H1 (cell line): ENCODE measurements around the gene VDAC2. TPM values are rescaled to one million over a fixed set of nuclear protein-coding genes. Genes with fewer than 3 reads are reported as not detected.

Source experiments
- CTCF ChIA-PET: fragments of 300-600 bp; sonication (Branson Sonifier 250); formaldehyde crosslinking; loops from one replicate; lab custom pipeline; 2021; ENCODE audit not compliant: partially characterized antibody; lab: Charles Lee
- POLR2A ChIA-PET: fragments of 300-600 bp; sonication (Branson Sonifier 250); formaldehyde crosslinking; loops from one replicate; lab custom pipeline; 2021; ENCODE audit warnings: inconsistent platforms; ENCODE audit not compliant: partially characterized antibody; lab: Charles Lee
- DNase-seq, 2 experiments: peaks; one replicate each; pipeline versions ENCODE4 v3.0.0 to v3.0.0-alpha.2; 2010 to 2022; ENCODE audit warnings: low spot score in 2 of 2, low read depth in 1 of 2, mixed read lengths in 1 of 2
- FAIRE-seq: peaks from 2 replicates; lab custom pipeline; 2011; peaks lifted over from hg19 to GRCh38; lab: Jason Lieb, UNC
- H2AFZ ChIP-seq: 2 replicates; pipeline ENCODE4 v1.8.1; 2012; ENCODE audit warnings: low read length, inconsistent platforms
- H2AK5ac ChIP-seq: 2 replicates; pipeline ENCODE4 v1.6.1; 2013; ENCODE audit warnings: low read depth, low read length
- H2BK120ac ChIP-seq: replicated peaks from 2 replicates; pipeline ENCODE3; 2013; ENCODE audit warnings: low read depth, low read length, inconsistent platforms
- H2BK12ac ChIP-seq: 2 replicates; pipeline ENCODE4 v1.6.1; 2013; ENCODE audit warnings: low read depth, low read length
- H2BK15ac ChIP-seq: 2 replicates; pipeline ENCODE4 v1.6.1; 2013; ENCODE audit warnings: low read length
- H2BK20ac ChIP-seq: 2 replicates; pipeline ENCODE4 v1.6.1; 2013; ENCODE audit warnings: low read length
- H2BK5ac ChIP-seq: 2 replicates; pipeline ENCODE4 v1.6.1; 2013; ENCODE audit warnings: low read depth, low read length
- H3K14ac ChIP-seq: 2 replicates; pipeline ENCODE4 v1.6.1; 2013; ENCODE audit warnings: inconsistent platforms; ENCODE audit not compliant: insufficient read length
- H3K18ac ChIP-seq: 2 replicates; pipeline ENCODE4 v1.6.1; 2013; ENCODE audit warnings: low read length; ENCODE audit errors: extremely low read depth
- H3K23ac ChIP-seq: 2 replicates; pipeline ENCODE4 v1.6.1; 2013; ENCODE audit warnings: inconsistent platforms; ENCODE audit not compliant: insufficient read length
- H3K23me2 ChIP-seq: 2 replicates; pipeline ENCODE4 v1.6.1; 2013; ENCODE audit warnings: low read depth, low read length
- H3K27ac ChIP-seq: 2 replicates; pipeline ENCODE4 v1.6.1; 2011; ENCODE audit warnings: low read depth, low read length, inconsistent platforms
- H3K27me3 ChIP-seq, 4 experiments: replicated peaks in 1 of 4; 1 replicate in 1 of 4; 2 replicates in 3 of 4; pipeline versions ENCODE4 v1.6.1 to v1.8.1; 2011 to 2013; ENCODE audit warnings: low read length in 3 of 4, mild to moderate bottlenecking in 3 of 4, inconsistent platforms in 2 of 4, mixed read lengths in 2 of 4, moderate library complexity in 1 of 4; ENCODE audit not compliant: control insufficient read depth in 3 of 4, insufficient read depth in 3 of 4; ENCODE audit errors: extremely low read depth in 1 of 4
- H3K36me3 ChIP-seq, 4 experiments: 2 replicates each; pipeline versions ENCODE4 v1.6.1 to v1.8.1; 2011 to 2013; ENCODE audit warnings: mild to moderate bottlenecking in 4 of 4, low read length in 3 of 4, moderate library complexity in 2 of 4, control low read depth in 1 of 4, inconsistent platforms in 1 of 4; ENCODE audit not compliant: insufficient read depth in 4 of 4, control insufficient read depth in 2 of 4
- H3K4ac ChIP-seq: replicated peaks from 2 replicates; pipeline ENCODE3; 2013; ENCODE audit warnings: low read length, low read depth, mixed read lengths, inconsistent platforms; ENCODE audit not compliant: insufficient read length
- H3K4me1 ChIP-seq, 4 experiments: replicated peaks in 1 of 4; 1 replicate in 1 of 4; 2 replicates in 3 of 4; pipeline versions ENCODE4 v1.6.1 to v1.8.1; 2011 to 2013; ENCODE audit warnings: low read length in 3 of 4, inconsistent platforms in 2 of 4, mixed read lengths in 1 of 4; ENCODE audit not compliant: insufficient read depth in 4 of 4, control insufficient read depth in 3 of 4
- H3K4me2 ChIP-seq, 2 experiments: 2 replicates each; pipeline versions ENCODE4 v1.6.1 to v1.8.1; 2011 to 2013; ENCODE audit warnings: low read depth in 2 of 2, low read length in 2 of 2, control low read depth in 1 of 2, inconsistent platforms in 1 of 2, mild to moderate bottlenecking in 1 of 2; ENCODE audit not compliant: insufficient read depth in 1 of 2
- H3K4me3 ChIP-seq, 4 experiments: fragments of 200-600, 300-600 bp in 1 of 4; sonication (generic), shearing (Covaris generic), sonication (Bioruptor Twin) in 1 of 4; 2 replicates each; pipeline versions ENCODE4 v1.5.1 to v1.8.1; 2011 to 2016; ENCODE audit warnings: low read length in 4 of 4, low read depth in 3 of 4, control low read depth in 2 of 4, inconsistent platforms in 2 of 4, mild to moderate bottlenecking in 2 of 4, mixed read lengths in 1 of 4, moderate library complexity in 1 of 4; ENCODE audit not compliant: insufficient read depth in 2 of 4; ENCODE audit errors: extremely low read depth in 1 of 4
- H3K56ac ChIP-seq: replicated peaks from 2 replicates; pipeline ENCODE3; 2013; ENCODE audit warnings: low read depth, mild to moderate bottlenecking, mixed read lengths, low read length, inconsistent platforms; ENCODE audit not compliant: insufficient read length
- H3K79me1 ChIP-seq: 2 replicates; pipeline ENCODE4 v1.6.1; 2013; ENCODE audit warnings: low read depth, low read length, control low read depth
- H3K79me2 ChIP-seq, 2 experiments: 2 replicates each; pipeline versions ENCODE4 v1.6.1 to v1.8.1; 2012 to 2013; ENCODE audit warnings: low read length in 2 of 2, mild to moderate bottlenecking in 2 of 2, inconsistent platforms in 1 of 2; ENCODE audit not compliant: insufficient read depth in 2 of 2, control insufficient read depth in 1 of 2
- H3K9ac ChIP-seq, 4 experiments: replicated peaks in 1 of 4; 1 replicate in 1 of 4; 2 replicates in 3 of 4; pipeline versions ENCODE4 v1.6.1 to v1.8.1; 2011 to 2013; ENCODE audit warnings: low read depth in 3 of 4, low read length in 3 of 4, control low read depth in 2 of 4, mild to moderate bottlenecking in 2 of 4, moderate library complexity in 2 of 4, inconsistent platforms in 1 of 4; ENCODE audit errors: extremely low read depth in 1 of 4
- H3K9me3 ChIP-seq, 2 experiments: 2 replicates each; pipeline versions ENCODE4 v1.6.1 to v1.8.1; 2012 to 2013; ENCODE audit warnings: mild to moderate bottlenecking in 2 of 2, moderate library complexity in 2 of 2, control low read depth in 1 of 2, inconsistent platforms in 1 of 2, low read depth in 1 of 2, low read length in 1 of 2, mixed read lengths in 1 of 2; ENCODE audit not compliant: insufficient read depth in 2 of 2
- H4K20me1 ChIP-seq, 2 experiments: replicated peaks in 1 of 2; 2 replicates each; pipeline versions ENCODE3 to v1.8.1; 2011 to 2013; ENCODE audit warnings: inconsistent platforms in 2 of 2, low read length in 2 of 2, mild to moderate bottlenecking in 1 of 2; ENCODE audit not compliant: insufficient read depth in 2 of 2, control insufficient read depth in 1 of 2
- H4K5ac ChIP-seq: 2 replicates; pipeline ENCODE4 v1.6.1; 2013; ENCODE audit warnings: low read length, low read depth, mixed read lengths, inconsistent platforms; ENCODE audit not compliant: insufficient read length
- H4K8ac ChIP-seq: 2 replicates; pipeline ENCODE4 v1.8.0; 2013; ENCODE audit warnings: mild to moderate bottlenecking, moderate library complexity, low read length, inconsistent platforms; ENCODE audit not compliant: insufficient read depth; ENCODE audit errors: extremely low read depth
- H4K91ac ChIP-seq: replicated peaks from 2 replicates; pipeline ENCODE3; 2013; ENCODE audit warnings: low read length, mixed read lengths, inconsistent platforms; ENCODE audit not compliant: insufficient read length
- NRF1 ChIP-seq: IDR thresholded peaks from 2 replicates; pipeline ENCODE4 v1.6.1; 2011; ENCODE audit warnings: mild to moderate bottlenecking, low read depth, low read length, improper control_type of control experiment
- POLR2A ChIP-seq, 2 experiments: IDR thresholded peaks; 1 replicate in 1 of 2; 2 replicates in 1 of 2; pipeline ENCODE4 v1.6.1; 2011; ENCODE audit warnings: low read depth in 2 of 2, low read length in 2 of 2, mild to moderate bottlenecking in 2 of 2; ENCODE audit errors: control extremely low read depth in 1 of 2
- POU5F1 ChIP-seq: IDR thresholded peaks from 2 replicates; pipeline ENCODE4 v1.6.1; 2011; ENCODE audit warnings: low read depth, mild to moderate bottlenecking, low read length, moderate library complexity
- RBBP5 ChIP-seq: IDR thresholded peaks from 2 replicates; pipeline ENCODE4 v1.7.1; 2012; ENCODE audit warnings: low read depth, mild to moderate bottlenecking, inconsistent platforms, low read length, moderate library complexity, borderline replicate concordance
- SIN3A ChIP-seq, 2 experiments: IDR thresholded peaks in 1 of 2; conservative IDR thresholded peaks in 1 of 2; 2 replicates each; pipeline ENCODE4 v1.6.1; 2011 to 2012; ENCODE audit warnings: low read length in 2 of 2, improper control_type of control experiment in 1 of 2, low read depth in 1 of 2, mild to moderate bottlenecking in 1 of 2
- TAF7 ChIP-seq: optimal IDR thresholded peaks from 2 replicates; pipeline ENCODE3; 2011; ENCODE audit warnings: low read depth, mild to moderate bottlenecking, inconsistent platforms, low read length, moderate library complexity, borderline replicate concordance
- TCF12 ChIP-seq: IDR thresholded peaks from 2 replicates; pipeline ENCODE4 v1.6.1; 2011; ENCODE audit warnings: low read depth, mild to moderate bottlenecking, low read length
- ZNF274 ChIP-seq: IDR thresholded peaks from 2 replicates; pipeline ENCODE4 v1.7.0; 2012; ENCODE audit warnings: low read length, borderline replicate concordance; ENCODE audit errors: extremely low read depth
- WGBS, 2 experiments: shearing (Covaris generic) in 1 of 2; methylation state at CpG; one replicate each; pipeline versions ENCODE4 v1.1.6 to v1.1.7; 2013 to 2015; ENCODE audit warnings: low lambda C conversion rate in 2 of 2, mixed read lengths in 2 of 2, inconsistent platforms in 1 of 2, low coverage in 1 of 2, missing lambda C conversion rate in 1 of 2; ENCODE audit not compliant: insufficient replicate concordance in 2 of 2, insufficient coverage in 1 of 2, insufficient read length in 1 of 2; ENCODE audit errors: extremely low coverage in 1 of 2, missing lambda C conversion rate in 1 of 2; 5-methylcytosine and 5-hydroxymethylcytosine counted together
- polyA plus RNA-seq, 7 experiments: library from polyadenylated mRNA; depleted of rRNA in 3 of 7; stranded (reverse) in 5 of 7; unstranded in 2 of 7; fragments of >200 nt in 5 of 7; fragments of 200-250 nt in 2 of 7; gene quantifications; 1 replicate in 5 of 7; 2 replicates in 1 of 7; 4 replicates in 1 of 7; pipeline versions ENCODE4 v1.2.1 to v1.2.3, GENCODE V29; 2011 to 2013; ENCODE audit warnings: missing spikeins in 2 of 7, mixed read lengths in 2 of 7
- total RNA-seq: library from RNA; stranded (reverse); fragmentation: NEBNext Ultra II Directional; extraction: Animal tissue kit (Norgen Biotek cat#: 25700); gene quantifications from 2 replicates; pipeline ENCODE4 v1.2.1, GENCODE V29; 2021

Gene VDAC2
- total and polyA plus RNA-seq, 2 of the 8 experiments (the other 6 are each of a cell fraction or from before 2014, with no cell fraction given) = 89.8 to 284 TPM

DNA sequence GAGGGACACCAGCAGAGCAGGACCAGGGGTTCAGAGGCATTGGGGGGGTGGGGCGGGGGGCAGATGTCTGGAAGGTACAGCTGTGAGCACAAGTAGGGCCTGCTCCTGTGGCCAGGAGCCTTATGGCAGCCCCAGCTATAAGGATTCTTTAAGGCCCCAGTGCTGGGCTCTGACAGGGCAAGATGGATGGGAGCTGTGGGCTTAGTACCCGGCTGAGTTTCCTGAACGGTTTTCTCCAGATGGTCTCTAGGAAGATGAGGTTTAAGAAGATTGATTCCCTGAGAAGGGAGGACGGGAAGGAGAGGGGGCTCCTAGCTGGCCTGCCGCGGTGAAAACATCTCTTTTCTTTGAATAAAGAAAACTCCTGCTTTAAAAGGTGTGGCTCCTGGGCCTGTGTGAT, 55.3 kb downstream of the VDAC2 start:
- Histone ChIP-seq H2BK15ac (no peak overlapping the region), H2AFZ (no peak overlapping the region), H3K4me2 (no peak overlapping the region), H4K5ac (no peak overlapping the region), H2BK120ac (no peak overlapping the region), H3K23me2 (no peaks in the 10 kb centered on the region), H3K4me1 (peaks cover 0 to 2% (median 0%) of the 10 kb centered on the region in 4 experiments; a peak in 1 of 7 replicates), H3K79me1 (no peaks in the 10 kb centered on the region), H3K56ac (no peak overlapping the region), H3K4me3 (no peak overlapping the region), H4K8ac (no peak overlapping the region), H2BK12ac (no peak overlapping the region), H4K20me1 (no peaks in the 10 kb centered on the region), H3K14ac (no peak overlapping the region), H3K27me3 (no peaks in the 10 kb centered on the region), H3K79me2 (no peaks in the 10 kb centered on the region), H2AK5ac (no peak overlapping the region), H2BK5ac (no peak overlapping the region), H3K23ac (no peak overlapping the region), H3K18ac (no peak overlapping the region), H3K4ac (no peak overlapping the region), H3K36me3 (no peaks in the 10 kb centered on the region), H3K9ac (no peak overlapping the region), H4K91ac (no peak overlapping the region), H3K9me3 (no peaks in the 10 kb centered on the region), H3K27ac (no peak overlapping the region), H2BK20ac (no peak overlapping the region)
- 65% methylated on average over 6 of the region's 6 CpGs; no CpG with 5 or more reads in 1 of the 2 experiments for WGBS, 2 experiments
- ChIA-PET POLR2A (interaction anchor here (1.1 kb wide), 1 partner anchor 26 kb away, joined by 3 read pairs; no protein-coding TSS in a partner anchor), CTCF (interaction anchor here (1.3 to 1.4 kb wide), 2 partner anchors 12 to 30 kb away, joined by 4 read pairs; partner anchors contain the start of gene COMTD1)
- no peak for FAIRE-seq
- DNase-seq = no peak
- no peak for TF ChIP-seq SIN3A (conservative IDR thresholded peaks at IDR 0.05 in 1 of 2, IDR thresholded peaks at IDR 0.05 in 1 of 2; ENCODE audit: low read depth in 1 of 2, low read length in 2 of 2)
- TF ChIP-seq RBBP5 = no peak
- no peak for TF ChIP-seq POLR2A (IDR thresholded peaks at IDR 0.05; ENCODE audit: control extremely low read depth in 1 of 2, low read depth in 2 of 2, low read length in 2 of 2)
- TF ChIP-seq TAF7 = no peak
- TF ChIP-seq POU5F1 = no peak
- TF ChIP-seq ZNF274 = no peak
- no peak for TF ChIP-seq NRF1
- TF ChIP-seq TCF12 = no peak
